Hippocampal formation (tissue), 2 donors: Measurements from ENCODE around the gene SCN3B.

Experiments
- DNase-seq, 2 donors: peaks; one replicate each; lab custom pipeline; 2025; lab: John Stamatoyannopoulos, UW

The SCN3B gene

GRCh38 chr11:123597859-123598258, 56.6 kb downstream of the SCN3B start:
- no peak for DNase-seq

- no peak for DNase-seq
These were observed 59.5 kb downstream of the SCN3B start for GRCh38 chr11:123594921-123595320.

- DNase-seq = no peak
These were observed 60.1 kb downstream of the SCN3B start for GRCh38 chr11:123594188-123594901.

- DNase-seq = no peak
These were observed 60.9 kb downstream of the SCN3B start for GRCh38 chr11:123593570-123593969.

- no peak for DNase-seq
These were observed 64.0 kb downstream of the SCN3B start for GRCh38 chr11:123590296-123590912.

- no peak for DNase-seq
These were observed 65.6 kb downstream of the SCN3B start for GRCh38 chr11:123588864-123589262.

- no peak for DNase-seq
These were observed 66.1 kb downstream of the SCN3B start for GRCh38 chr11:123588117-123588863.

- DNase-seq = no peak
These were observed 66.9 kb downstream of the SCN3B start for GRCh38 chr11:123587559-123587958.

GRCh38 chr11:123587044-123587443, 67.4 kb downstream of the SCN3B start:
- DNase-seq = no peak

- no peak for DNase-seq
These were observed 67.9 kb downstream of the SCN3B start for GRCh38 chr11:123586568-123586967.

GRCh38 chr11:123585706-123586105, 68.7 kb downstream of the SCN3B start:
- no peak for DNase-seq

GRCh38 chr11:123585206-123585605, 69.2 kb downstream of the SCN3B start:
- DNase-seq = no peak

GRCh38 chr11:123584737-123585136, 69.7 kb downstream of the SCN3B start:
- DNase-seq = no peak

- no peak for DNase-seq
These were observed 70.2 kb downstream of the SCN3B start for GRCh38 chr11:123584186-123584585.

- DNase-seq = no peak
These were observed 71.4 kb downstream of the SCN3B start for GRCh38 chr11:123582992-123583504.

- no peak for DNase-seq
These were observed 72.6 kb downstream of the SCN3B start for GRCh38 chr11:123581651-123582399.

- DNase-seq = peak in 1 of 2 donors; percentile 14
These were observed 73.7 kb downstream of the SCN3B start for GRCh38 chr11:123580557-123581275.

GRCh38 chr11:123580137-123580536, 74.3 kb downstream of the SCN3B start:
- no peak for DNase-seq

- DNase-seq = no peak
These were observed 75.0 kb downstream of the SCN3B start for GRCh38 chr11:123579482-123579812.
